Measurements from ENCODE around the gene MED27.

Gene MED27

GRCh38 chr9:131834721-131835120 lies 244.9 kb downstream of the MED27 start:
- no peak for DNase-seq (ENCODE audit: low spot score)

DNA sequence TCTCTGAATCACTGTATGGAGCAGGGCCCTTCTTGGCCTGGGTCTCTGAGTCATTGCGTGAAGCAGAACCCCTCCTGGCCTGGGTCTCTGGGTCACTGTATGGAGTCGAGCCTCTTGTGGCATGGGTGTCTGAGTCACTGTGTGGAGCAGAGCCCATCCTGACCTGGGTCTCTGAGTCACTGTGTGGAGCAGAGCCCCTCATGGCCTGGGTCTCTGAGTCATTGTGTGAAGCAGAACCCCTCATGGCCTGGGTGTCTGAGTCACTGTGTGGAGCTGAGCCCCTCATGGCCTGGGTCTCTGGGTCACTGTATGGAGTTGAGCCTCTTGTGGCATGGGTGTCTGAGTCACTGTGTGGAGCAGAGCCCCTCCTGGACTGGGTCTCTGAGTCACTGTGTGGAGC lies 245.8 kb downstream of the MED27 start:
- DNase-seq (ENCODE audit: low spot score), result no peak

DNA sequence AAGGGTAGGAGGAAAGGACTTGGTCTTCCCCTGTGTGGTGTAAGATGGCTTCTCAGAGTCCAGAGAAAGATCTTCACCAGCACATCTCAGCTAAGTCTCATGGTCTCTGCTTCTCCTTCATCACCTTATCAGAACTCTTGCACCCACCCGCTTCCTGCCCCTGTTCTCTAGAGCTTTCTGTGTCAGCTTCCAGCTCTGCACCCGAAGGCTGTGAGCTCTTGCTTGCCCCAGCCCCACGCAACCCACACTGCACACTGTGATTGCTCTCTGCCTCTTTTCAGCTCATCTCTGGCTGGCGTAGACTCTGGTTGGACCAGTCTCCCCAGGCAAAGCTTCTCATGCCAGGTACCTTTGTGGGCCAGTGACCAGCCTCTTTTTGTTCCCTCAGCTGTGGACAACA lies 246.6 kb downstream of the MED27 start:
- no peak for DNase-seq (ENCODE audit: low spot score)

DNA sequence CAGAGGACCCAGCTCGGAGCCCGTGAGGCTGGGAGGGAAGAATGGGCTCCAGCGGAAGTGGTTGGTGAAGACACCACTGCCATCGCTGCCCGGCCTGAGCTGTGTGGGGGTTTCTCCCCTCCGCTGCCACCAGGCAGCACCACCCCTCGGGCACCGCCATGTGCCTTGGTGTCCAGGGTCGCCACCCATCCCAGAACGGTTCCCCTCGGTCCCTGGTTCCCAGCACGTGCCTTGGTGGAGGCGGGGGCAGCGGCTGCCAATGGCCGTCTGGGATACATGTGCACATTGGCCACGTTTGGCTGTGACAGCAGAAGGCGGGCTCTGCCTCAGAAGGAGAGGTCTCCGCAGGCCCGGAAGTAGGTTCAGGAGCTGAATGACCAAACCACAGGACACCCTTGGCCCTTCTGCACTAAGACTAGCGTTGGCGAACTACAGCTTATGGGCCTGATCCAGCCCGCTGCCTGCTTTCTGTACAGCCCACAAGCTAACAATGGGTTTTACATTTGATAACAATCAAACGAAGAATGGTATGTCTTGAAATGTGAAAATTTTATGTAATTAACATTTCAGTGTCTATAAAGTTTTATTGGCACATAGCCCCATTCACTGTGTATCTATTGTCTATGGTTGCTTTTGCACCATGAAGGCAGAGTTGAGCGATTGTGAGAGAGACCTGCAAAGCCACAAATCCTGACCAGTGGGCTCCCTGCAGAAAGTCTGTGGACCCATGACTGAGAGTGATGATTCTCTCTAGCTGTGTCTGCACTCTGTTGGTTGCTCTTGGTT lies 248.1 kb downstream of the MED27 start:
- no peak for DNase-seq (ENCODE audit: low spot score)

DNA sequence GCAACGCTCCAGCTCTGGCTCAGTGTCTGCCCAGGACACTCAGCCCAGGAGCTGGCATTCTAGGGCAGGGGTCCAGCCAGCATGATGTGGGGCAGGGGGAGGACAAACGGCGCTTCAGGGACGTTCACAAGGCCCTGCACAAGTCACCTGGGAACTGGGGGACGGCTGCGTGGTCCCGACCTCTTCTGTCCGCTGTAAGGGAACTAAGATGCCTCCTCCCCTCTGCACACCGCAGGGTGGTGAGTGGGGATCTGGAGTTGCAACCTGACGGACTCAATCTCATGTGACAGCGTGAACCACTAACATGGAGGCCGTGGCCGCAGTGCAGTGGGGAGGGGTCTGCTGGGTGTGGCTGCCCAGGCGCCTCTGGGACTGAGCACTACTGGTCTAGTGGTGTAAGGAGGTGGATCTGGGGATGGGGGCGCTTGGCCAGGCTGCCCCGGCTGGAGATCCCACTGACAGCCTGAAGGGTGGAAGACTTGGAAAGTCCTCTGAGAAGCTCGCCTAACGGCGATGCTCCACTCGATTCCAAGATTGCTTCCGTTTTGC lies 251.8 kb downstream of the MED27 start:
- no peak for DNase-seq (ENCODE audit: low spot score)

GRCh38 chr9:131826966-131827525 lies 252.6 kb downstream of the MED27 start:
- no peak for DNase-seq (ENCODE audit: low spot score)

DNA sequence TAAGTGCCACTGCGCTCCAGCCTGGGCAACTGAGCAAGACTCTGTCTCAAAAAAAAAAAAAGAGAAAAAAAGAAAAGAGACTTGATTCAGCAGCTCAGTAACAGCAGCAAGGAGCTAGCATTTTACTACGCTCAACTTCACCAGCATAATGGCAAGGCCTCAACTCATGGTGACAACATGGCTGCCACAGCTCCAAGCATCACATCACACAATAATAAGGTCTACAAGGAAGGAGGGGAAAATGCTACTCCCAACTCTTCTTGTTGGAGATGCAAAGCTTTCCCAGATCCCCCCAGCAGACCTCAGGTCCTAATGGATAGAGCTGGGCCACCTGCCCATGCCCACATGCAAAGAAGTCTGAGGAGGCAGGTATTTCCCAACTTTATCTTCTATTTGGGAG lies 253.6 kb downstream of the MED27 start:
- DNase-seq (ENCODE audit: low spot score), result no peak

GRCh38 chr9:131824953-131825495 lies 254.6 kb downstream of the MED27 start:
- no peak for DNase-seq (ENCODE audit: low spot score)

- no peak for DNase-seq (ENCODE audit: low spot score)
These were observed 255.5 kb downstream of the MED27 start for GRCh38 chr9:131824155-131824594.

- no peak for DNase-seq (ENCODE audit: low spot score)
These were observed 255.9 kb downstream of the MED27 start for GRCh38 chr9:131823701-131824146.

GRCh38 chr9:131818089-131818488 lies 261.6 kb downstream of the MED27 start:
- no peak for DNase-seq (ENCODE audit: low spot score)

DNA sequence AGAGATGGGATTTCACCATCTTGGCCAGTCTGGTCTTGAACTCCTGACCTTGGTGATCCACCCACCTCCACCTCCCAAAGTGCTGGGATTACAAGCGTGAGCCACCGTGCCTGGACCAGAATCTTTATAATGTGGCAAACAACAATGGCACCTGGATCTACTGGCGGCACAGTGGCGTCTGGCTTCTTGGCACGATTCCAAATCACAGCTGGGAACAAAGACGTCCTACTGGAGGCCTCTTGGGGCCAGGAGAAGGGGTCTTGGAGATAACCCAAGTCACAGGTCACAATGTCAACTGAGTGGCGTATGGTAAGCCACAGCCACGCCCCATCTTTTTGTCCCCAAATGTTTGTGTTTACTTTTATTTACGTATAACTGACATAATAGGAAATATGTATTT lies 262.0 kb downstream of the MED27 start:
- no peak for DNase-seq (ENCODE audit: low spot score)

DNA sequence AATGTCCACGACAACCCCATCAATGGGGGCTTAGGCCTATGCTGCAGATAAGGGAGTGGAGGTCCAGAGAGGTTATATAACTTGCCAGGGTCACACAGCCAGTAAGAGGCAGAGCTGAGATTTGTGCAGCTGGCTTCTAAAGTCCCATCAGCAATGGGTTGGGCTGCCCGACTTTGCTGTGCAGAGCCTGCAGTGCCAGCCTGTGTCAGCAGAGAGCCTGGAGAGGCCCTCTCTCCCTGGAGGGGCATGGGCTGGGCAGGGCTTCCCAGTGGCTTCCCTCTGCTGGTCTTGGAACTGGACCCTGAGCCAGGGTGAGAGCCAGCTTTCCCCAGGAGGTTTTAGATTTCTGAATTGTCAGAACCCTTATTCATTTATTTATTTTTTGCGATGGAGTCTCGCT lies 262.6 kb downstream of the MED27 start:
- DNase-seq (ENCODE audit: low spot score), result no peak

DNA sequence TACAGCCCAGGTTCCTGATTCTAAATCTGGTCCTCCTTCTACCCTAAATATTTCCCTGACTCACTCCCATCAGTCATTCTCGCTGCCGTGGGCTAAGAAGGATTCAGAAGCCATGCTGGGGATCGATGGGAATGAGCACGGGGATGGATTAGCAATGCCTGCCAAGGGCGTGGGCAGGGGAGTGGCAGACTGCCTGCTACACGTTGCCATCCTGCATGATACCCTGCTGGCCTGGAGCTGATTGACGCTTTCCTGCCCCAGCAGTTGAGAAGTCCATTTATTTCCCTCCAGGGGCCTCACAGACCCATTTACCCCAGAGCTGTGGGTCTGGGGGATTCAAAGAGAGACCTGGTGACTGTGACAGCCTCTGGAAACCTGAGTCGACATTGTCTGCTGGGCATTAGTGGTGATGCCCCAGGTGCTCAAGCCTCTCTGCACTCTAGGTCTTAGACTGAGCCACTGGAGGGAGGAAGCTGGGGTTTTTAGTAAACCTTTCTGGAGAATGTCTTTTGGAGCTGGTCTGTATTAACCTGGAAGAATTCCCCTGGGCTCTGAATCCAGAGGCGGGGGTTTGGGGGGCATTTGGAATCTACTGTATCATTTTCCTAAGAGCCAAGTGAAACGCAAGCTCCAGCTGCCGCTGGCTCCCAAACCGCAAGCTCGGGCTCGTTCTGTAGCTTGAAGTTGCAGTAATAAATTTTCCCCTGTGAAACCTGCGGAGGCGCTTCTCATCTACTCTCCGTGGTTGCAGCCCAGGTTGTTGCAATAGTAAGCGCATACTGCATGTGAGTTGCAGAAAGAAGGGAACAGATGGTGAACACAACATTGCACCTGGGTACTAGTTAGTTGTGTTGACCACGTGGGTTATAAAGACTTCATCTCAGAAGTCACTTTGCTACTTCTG lies 263.4 kb downstream of the MED27 start:
- DNase-seq (ENCODE audit: low spot score), result no peak

DNA sequence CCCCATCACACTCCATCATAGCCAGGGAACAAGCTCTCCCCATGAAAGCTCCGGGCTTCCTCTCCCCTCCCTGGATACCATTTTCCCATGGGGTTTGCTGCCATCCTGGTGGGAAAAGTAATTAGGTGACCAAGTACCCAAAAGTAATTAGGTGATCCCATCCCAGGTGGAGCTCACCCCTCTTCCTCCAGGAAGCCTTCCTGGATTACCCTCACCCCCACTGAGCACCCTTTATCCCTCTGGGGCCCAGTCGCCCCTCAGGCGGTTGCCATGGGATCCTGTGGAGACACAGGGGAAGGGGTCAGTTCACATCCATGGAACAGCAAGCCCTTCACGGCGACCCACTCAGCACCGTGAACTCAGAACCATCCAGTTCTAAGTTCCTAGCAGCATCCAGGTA lies 265.0 kb downstream of the MED27 start:
- no peak for DNase-seq (ENCODE audit: low spot score)

DNA sequence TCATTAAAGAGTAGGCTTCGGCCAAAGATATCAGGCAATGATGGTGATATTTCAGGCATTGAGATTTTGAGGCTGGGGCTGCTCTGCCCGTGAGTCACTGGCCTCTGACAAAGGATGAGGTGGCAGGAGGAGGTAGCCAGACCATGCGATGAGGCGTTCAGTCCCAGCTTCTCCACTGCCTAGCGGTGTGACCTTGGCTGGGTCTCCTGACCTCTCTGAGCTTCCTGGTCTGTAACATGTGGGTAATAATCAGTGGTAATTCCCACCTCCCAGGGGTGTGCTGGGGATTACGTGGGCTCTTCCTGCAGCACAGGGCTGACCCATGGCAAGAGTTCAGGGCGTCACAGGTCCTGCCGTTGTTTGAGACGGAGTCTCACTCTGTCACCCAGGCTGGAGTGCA lies 266.6 kb downstream of the MED27 start:
- DNase-seq (ENCODE audit: low spot score), result no peak

DNA sequence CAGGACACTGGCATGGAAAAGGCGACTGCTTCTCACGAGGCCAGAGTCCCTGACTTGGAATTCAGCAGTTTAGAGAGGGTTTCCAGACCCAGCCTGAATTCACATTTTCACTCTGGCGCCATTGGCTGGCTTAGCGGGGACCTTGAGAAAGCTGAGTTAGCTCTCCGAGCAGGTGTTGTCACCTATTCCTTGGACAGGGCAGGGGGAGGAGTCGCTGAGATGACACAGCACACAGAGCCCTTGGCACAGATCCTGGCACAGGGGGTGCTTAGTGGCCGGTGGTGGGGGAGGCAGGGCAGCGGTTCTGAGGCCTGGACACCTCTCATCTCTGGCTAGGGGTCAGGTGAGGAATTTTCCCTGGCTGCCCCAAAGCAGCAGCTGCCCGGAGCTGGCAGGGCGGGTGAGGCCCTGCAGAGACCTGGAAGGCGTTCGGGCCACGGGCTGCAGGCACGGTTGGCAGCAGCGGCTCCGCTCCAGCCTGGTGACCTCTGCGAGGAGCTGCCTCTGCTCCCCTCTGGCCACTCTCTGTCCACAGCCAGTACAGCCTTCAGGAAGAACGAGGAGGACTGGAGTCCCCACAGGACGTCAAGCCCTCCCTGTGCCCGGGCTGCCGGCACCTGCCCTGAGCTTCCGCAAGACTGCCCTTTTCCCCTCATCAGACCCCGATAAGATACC lies 267.4 kb downstream of the MED27 start:
- DNase-seq (ENCODE audit: low spot score), result no peak

- DNase-seq (ENCODE audit: low spot score), result no peak
These were observed 268.3 kb downstream of the MED27 start for GRCh38 chr9:131811405-131811804.

DNA sequence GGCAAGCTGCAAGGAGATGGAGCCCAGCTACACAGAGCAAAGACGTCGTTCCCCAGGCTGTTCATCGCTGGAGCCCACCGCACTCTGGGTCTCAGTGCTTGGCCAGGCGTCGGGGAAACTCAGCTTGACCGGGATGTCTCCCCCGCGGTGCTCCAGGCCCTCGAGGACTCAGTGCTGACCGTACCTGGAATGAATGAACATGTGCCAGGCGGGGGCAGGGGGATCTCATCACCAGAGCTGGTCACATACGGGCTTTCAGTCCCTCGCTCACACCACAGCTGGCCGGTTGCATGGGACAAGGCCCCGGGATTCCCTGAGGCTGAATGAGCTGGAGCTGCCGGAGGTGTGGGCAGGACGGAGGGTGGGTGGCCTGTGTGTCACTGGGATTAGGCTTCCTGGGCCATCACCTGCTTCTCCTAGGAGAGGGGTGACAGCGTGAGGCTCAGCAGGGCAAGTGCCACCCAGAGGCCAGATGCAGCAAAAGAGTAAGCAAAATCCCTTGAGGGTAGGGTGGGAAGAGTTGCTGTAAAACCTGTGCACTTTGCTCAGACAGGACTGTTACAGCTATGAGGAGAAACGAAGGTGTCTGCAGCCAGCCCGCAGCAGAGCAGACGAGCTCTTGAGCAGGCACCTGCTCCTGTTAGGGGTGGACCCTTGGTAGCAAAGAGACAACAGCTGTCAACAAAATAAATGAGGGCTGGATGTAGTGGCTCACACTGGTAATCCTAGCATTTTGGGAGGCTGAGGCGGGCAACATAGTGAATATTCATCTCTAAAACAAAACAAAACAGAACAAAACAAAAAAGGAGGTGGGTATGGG lies 269.1 kb downstream of the MED27 start:
- DNase-seq (ENCODE audit: low spot score), result no peak
